Dedifferentiated amniotic fluid mesenchymal stem cell (primary cell): ENCODE data around the gene SMIM35.
"Not testable (repeated sequence)": the region's sequence is repeated elsewhere in the genome, so short reads cannot be mapped to it uniquely, and the experiment has no call there.

ENCODE experiments used
- DNase-seq: peaks from one replicate; pipeline ENCODE4 v3.0.0-alpha.2; 2016; ENCODE audit errors: extremely low spot score

SMIM35 gene

GRCh38 chr11:118027694-118028093 lies 59.1 kb downstream of the SMIM35 start:
- DNase-seq = no peak

- no peak for DNase-seq
These were observed 65.6 kb downstream of the SMIM35 start for GRCh38 chr11:118021146-118021545.

- DNase-seq = no peak
These were observed 68.4 kb downstream of the SMIM35 start for GRCh38 chr11:118018401-118018800.

- DNase-seq = no peak
These were observed 69.0 kb downstream of the SMIM35 start for GRCh38 chr11:118017631-118018315.

GRCh38 chr11:118017111-118017510 lies 69.7 kb downstream of the SMIM35 start:
- DNase-seq = no peak

- no peak for DNase-seq
These were observed 70.7 kb downstream of the SMIM35 start for GRCh38 chr11:118016104-118016503.

- DNase-seq = no peak
These were observed 71.3 kb downstream of the SMIM35 start for GRCh38 chr11:118015385-118015841.

- DNase-seq = no peak
These were observed 72.7 kb downstream of the SMIM35 start for GRCh38 chr11:118014022-118014421.

GRCh38 chr11:118012083-118012669 lies 74.6 kb downstream of the SMIM35 start:
- no peak for DNase-seq

GRCh38 chr11:118010738-118011461 lies 75.9 kb downstream of the SMIM35 start:
- no peak for DNase-seq

- DNase-seq = no peak
These were observed 76.7 kb downstream of the SMIM35 start for GRCh38 chr11:118009864-118010737.

GRCh38 chr11:118008271-118008911 lies 78.4 kb downstream of the SMIM35 start:
- no peak for DNase-seq

- DNase-seq = not testable (repeated sequence)
These were observed 79.0 kb downstream of the SMIM35 start for GRCh38 chr11:118007563-118008270.

- no peak for DNase-seq
These were observed 79.7 kb downstream of the SMIM35 start for GRCh38 chr11:118007040-118007439.

- DNase-seq = no peak
These were observed 80.6 kb downstream of the SMIM35 start for GRCh38 chr11:118006153-118006534.

- DNase-seq = no peak
These were observed 81.3 kb downstream of the SMIM35 start for GRCh38 chr11:118005224-118006152.

- no peak for DNase-seq
These were observed 82.1 kb downstream of the SMIM35 start for GRCh38 chr11:118004543-118005223.

GRCh38 chr11:118003456-118003855 lies 83.3 kb downstream of the SMIM35 start:
- no peak for DNase-seq
